HepG2 (cell line): Measurements from ENCODE around the gene HMCN2. TPM values are rescaled to one million over a fixed set of nuclear protein-coding genes. Genes with fewer than 3 reads are reported as not detected.

Source experiments
- ATAC-seq: fragments of 200-7000 bp; cut with Tn5 transposase; 3 replicates; pipeline ENCODE4 v1.9.1; 2020; ENCODE audit warnings: mild to moderate bottlenecking, moderate library complexity
- BruUV-seq: library from RNA; stranded (reverse); fragments of 400-500 nt; replicated peaks from 2 replicates; lab custom pipeline; 2021; lab: Mats Ljungman, UMichigan
- CTCF ChIA-PET: fragments of 300-600 bp; formaldehyde crosslinking; extraction: SDS; loops from one replicate; lab custom pipeline; 2021; ENCODE audit warnings: low total read pairs, inconsistent platforms, low intra/inter-chr PET ratio; lab: Yijun Ruan, JAX
- POLR2A ChIA-PET: fragments of 350-600 bp; sonication (Branson Sonifier 250); formaldehyde crosslinking; loops from one replicate; lab custom pipeline; 2020; ENCODE audit warnings: antibody characterized with exemption, inconsistent platforms; lab: Yijun Ruan, JAX
- DNase-seq: peaks from one replicate; pipeline ENCODE4 v3.0.0-alpha.2; 2015; ENCODE audit warnings: low spot score
- FAIRE-seq: peaks from 3 replicates; lab custom pipeline; 2011; peaks lifted over from hg19 to GRCh38; lab: Jason Lieb, UNC
- H2AFZ ChIP-seq: one replicate; pipeline ENCODE4 v1.6.1; 2011; ENCODE audit warnings: low read length, inconsistent platforms
- H3K27ac ChIP-seq: fragments of 300-600 bp; 3 replicates; pipeline ENCODE4 v1.8.0; 2011; ENCODE audit warnings: mixed run types, mild to moderate bottlenecking, mixed read lengths, low read length, inconsistent platforms; ENCODE audit not compliant: insufficient read depth; ENCODE audit errors: extremely low read length
- H3K27me3 ChIP-seq, 2 experiments: fragments of 200-600 bp in 1 of 2; 2 replicates in 1 of 2; 3 replicates in 1 of 2; pipeline versions ENCODE4 v1.6.0 to v1.8.0; 2011; ENCODE audit warnings: low read length in 2 of 2, mild to moderate bottlenecking in 2 of 2, moderate library complexity in 2 of 2, inconsistent platforms in 1 of 2; ENCODE audit not compliant: insufficient read depth in 2 of 2, control insufficient read depth in 1 of 2
- H3K36me3 ChIP-seq, 2 experiments: fragments of 200-600 bp in 1 of 2; replicated peaks in 1 of 2; 2 replicates in 1 of 2; 3 replicates in 1 of 2; pipeline versions ENCODE4 v1.5.1 to v1.8.0; 2011; ENCODE audit warnings: low read length in 2 of 2, inconsistent platforms in 1 of 2; ENCODE audit not compliant: insufficient read depth in 2 of 2, control insufficient read depth in 1 of 2
- H3K4me1 ChIP-seq: 2 replicates; pipeline ENCODE4 v1.5.1; 2012; ENCODE audit warnings: low read length, inconsistent platforms; ENCODE audit not compliant: insufficient read depth
- H3K4me2 ChIP-seq: 2 replicates; pipeline ENCODE4 v1.6.0; 2011; ENCODE audit warnings: low read depth, low read length, inconsistent platforms
- H3K4me3 ChIP-seq, 3 experiments: fragments of 200-600 bp in 1 of 3; sonication (generic), shearing (Covaris generic) in 1 of 3; replicated peaks in 1 of 3; 2 replicates each; pipeline ENCODE4 v1.5.1; 2011 to 2016; ENCODE audit warnings: low read length in 3 of 3, inconsistent platforms in 2 of 3, low read depth in 2 of 3, mild to moderate bottlenecking in 2 of 3, control low read depth in 1 of 3, mixed read lengths in 1 of 3; ENCODE audit not compliant: insufficient read depth in 1 of 3
- H3K79me2 ChIP-seq: one replicate; pipeline ENCODE4 v1.6.1; 2011; ENCODE audit warnings: low read length, inconsistent platforms; ENCODE audit not compliant: insufficient read depth
- H3K9ac ChIP-seq: 2 replicates; pipeline ENCODE4 v1.6.0; 2011; ENCODE audit warnings: mild to moderate bottlenecking, low read depth, low read length, inconsistent platforms; ENCODE audit not compliant: insufficient read depth
- H3K9me3 ChIP-seq: 2 replicates; pipeline ENCODE4 v1.5.1; 2012; ENCODE audit warnings: mild to moderate bottlenecking, low read length
- H4K20me1 ChIP-seq: 2 replicates; pipeline ENCODE4 v1.6.0; 2011; ENCODE audit warnings: inconsistent platforms, mild to moderate bottlenecking, low read length, moderate library complexity; ENCODE audit not compliant: insufficient read depth
- DMAP1 ChIP-seq: IDR thresholded peaks from 2 replicates; pipeline ENCODE4 v1.6.1; 2016
- HNRNPH1 ChIP-seq: fragments of 200-400 bp; formaldehyde crosslinking; optimal IDR thresholded peaks from 2 replicates; pipeline ENCODE3; 2017; ENCODE audit warnings: mild to moderate bottlenecking, low read depth, low read length
- MLXIP ChIP-seq: sonication (generic); formaldehyde crosslinking; IDR thresholded peaks from 2 replicates; pipeline ENCODE4 v1.9.0; 2021; ENCODE audit warnings: missing genetic modification reagents, borderline replicate concordance
- NR1H2 ChIP-seq: sonication (generic); formaldehyde crosslinking; IDR thresholded peaks from 2 replicates; pipeline ENCODE4 v1.8.1; 2022; ENCODE audit warnings: low read depth, missing genetic modification reagents, borderline replicate concordance
- REXO4 ChIP-seq: sonication (generic); formaldehyde crosslinking; IDR thresholded peaks from 2 replicates; pipeline ENCODE4 v1.8.0; 2022; ENCODE audit warnings: missing genetic modification reagents, mild to moderate bottlenecking, borderline replicate concordance
- ZNF282 ChIP-seq: fragments of 450-650 bp; IDR thresholded peaks from 2 replicates; pipeline ENCODE4 v1.6.1; 2018; ENCODE audit not compliant: partially characterized antibody
- ZNF607 ChIP-seq: sonication (generic); formaldehyde crosslinking; IDR thresholded peaks from 2 replicates; pipeline ENCODE4 v1.5.1; 2020; ENCODE audit warnings: missing genetic modification reagents, mild to moderate bottlenecking, borderline replicate concordance
- ZNF746 ChIP-seq: sonication (generic); formaldehyde crosslinking; IDR thresholded peaks from 2 replicates; pipeline ENCODE4 v1.8.0; 2022; ENCODE audit warnings: mild to moderate bottlenecking, missing genetic modification reagents
- ZNF761 ChIP-seq: sonication (generic); formaldehyde crosslinking; conservative IDR thresholded peaks from 2 replicates; pipeline ENCODE4 v1.4.0; 2020; ENCODE audit warnings: mild to moderate bottlenecking, missing genetic modification reagents
- WGBS: methylation state at CpG from one replicate; pipeline ENCODE4 v1.1.6; 2017; ENCODE audit warnings: low lambda C conversion rate; 5-methylcytosine and 5-hydroxymethylcytosine counted together
- in situ Hi-C: cut with HindIII; loops from 2 replicates; pipeline ENCODE4 v1.10.0; 2017; ENCODE audit warnings: low pct_unique_long_range_greater_than_20kb; ENCODE audit not compliant: extremely low pct_ligation_motif_present
- intact Hi-C: fragments of 100-400 bp; cut with micrococcal nuclease; formaldehyde crosslinking; loops from one replicate; pipeline ENCODE4 v1.10.0; 2022; ENCODE audit not compliant: unreplicated experiment
- polyA plus RNA-seq, 8 experiments: library from polyadenylated mRNA; depleted of rRNA in 3 of 8; stranded (reverse) in 7 of 8; unstranded in 1 of 8; fragments of >200 nt; fragmentation: Illumina TruSeq in 4 of 8; extraction: Trizol in 4 of 8; gene quantifications; 2 replicates each; pipeline versions ENCODE4 v1.2.1 to v1.2.3, GENCODE V29; 2011 to 2016; ENCODE audit warnings: low read depth in 4 of 8, missing spikeins in 1 of 8, mixed read lengths in 1 of 8; ENCODE audit not compliant: insufficient read depth in 1 of 8
- total RNA-seq, 5 experiments: library from RNA; depleted of rRNA; stranded (reverse); fragments of >200 nt; fragmentation: Illumina TruSeq; extraction: Trizol; gene quantifications; 2 replicates each; pipeline ENCODE4 v1.2.3, GENCODE V29; 2016; ENCODE audit warnings: low read depth in 1 of 5
- TF ChIP-seq, protein P1 (sequence below): sonication (generic); formaldehyde crosslinking; IDR thresholded peaks from 2 replicates; pipeline ENCODE4 v1.4.0; 2020; ENCODE audit warnings: mild to moderate bottlenecking, low read depth, missing genetic modification reagents
- TF ChIP-seq, protein P2 (sequence below): sonication (generic); formaldehyde crosslinking; conservative IDR thresholded peaks from 2 replicates; pipeline ENCODE4 v1.4.0; 2020; ENCODE audit warnings: missing genetic modification reagents
- TF ChIP-seq, protein P3 (sequence below): sonication (generic); formaldehyde crosslinking; IDR thresholded peaks from 2 replicates; pipeline ENCODE4 v1.4.0; 2020; ENCODE audit warnings: missing genetic modification reagents

Gene HMCN2
- total and polyA plus RNA-seq, 2 of the 13 experiments (the other 11 are each of a cell fraction or from before 2014, with no cell fraction given): 0.09 TPM; not detected in 1

GRCh38 chr9:130430734-130431535 lies 165.4 kb downstream of the HMCN2 start:
- no peak overlapping the region for H3K27ac ChIP-seq
- no peak overlapping the region for H3K9ac ChIP-seq
- CTCF ChIA-PET: no interaction called here
- no peaks in the 10 kb centered on the region for H3K79me2 ChIP-seq
- no peaks in the 10 kb centered on the region for H3K36me3 ChIP-seq
- DNase-seq (no peak), ATAC-seq (no peak), FAIRE-seq (no peak)
- in situ Hi-C loops (no loop called here), intact Hi-C loops (no loop called here)
- 60% methylated on average over 5 of the region's 22 CpGs for WGBS
- no TSS peak for BruUV-seq
- H3K4me2 ChIP-seq: no peak overlapping the region
- no peak overlapping the region for H3K4me3 ChIP-seq
- H3K9me3 ChIP-seq: no peaks in the 10 kb centered on the region
- H4K20me1 ChIP-seq: no peaks in the 10 kb centered on the region
- H3K27me3 ChIP-seq: peaks cover 11 to 54% of the 10 kb centered on the region in 2 experiments; a peak in 4 of 5 replicates
- no peak overlapping the region for H2AFZ ChIP-seq
- H3K4me1 ChIP-seq: peaks cover 36% of the 10 kb centered on the region
- POLR2A ChIA-PET: no interaction called here
- TF ChIP-seq ZNF746 (CRISPR knock-in tag) (no peak), NR1H2 (CRISPR knock-in tag) (no peak), ZNF761 (CRISPR knock-in tag) (no peak), REXO4 (CRISPR knock-in tag) (no peak), HNRNPH1 (no peak), ZNF607 (no peak), ZNF282 (no peak), DMAP1 (CRISPR knock-in tag) (no peak), MLXIP (CRISPR knock-in tag) (no peak)
- TF ChIP-seq, protein P1, sequence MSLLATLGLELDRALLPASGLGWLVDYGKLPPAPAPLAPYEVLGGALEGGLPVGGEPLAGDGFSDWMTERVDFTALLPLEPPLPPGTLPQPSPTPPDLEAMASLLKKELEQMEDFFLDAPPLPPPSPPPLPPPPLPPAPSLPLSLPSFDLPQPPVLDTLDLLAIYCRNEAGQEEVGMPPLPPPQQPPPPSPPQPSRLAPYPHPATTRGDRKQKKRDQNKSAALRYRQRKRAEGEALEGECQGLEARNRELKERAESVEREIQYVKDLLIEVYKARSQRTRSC: no peak
- TF ChIP-seq, protein P2, sequence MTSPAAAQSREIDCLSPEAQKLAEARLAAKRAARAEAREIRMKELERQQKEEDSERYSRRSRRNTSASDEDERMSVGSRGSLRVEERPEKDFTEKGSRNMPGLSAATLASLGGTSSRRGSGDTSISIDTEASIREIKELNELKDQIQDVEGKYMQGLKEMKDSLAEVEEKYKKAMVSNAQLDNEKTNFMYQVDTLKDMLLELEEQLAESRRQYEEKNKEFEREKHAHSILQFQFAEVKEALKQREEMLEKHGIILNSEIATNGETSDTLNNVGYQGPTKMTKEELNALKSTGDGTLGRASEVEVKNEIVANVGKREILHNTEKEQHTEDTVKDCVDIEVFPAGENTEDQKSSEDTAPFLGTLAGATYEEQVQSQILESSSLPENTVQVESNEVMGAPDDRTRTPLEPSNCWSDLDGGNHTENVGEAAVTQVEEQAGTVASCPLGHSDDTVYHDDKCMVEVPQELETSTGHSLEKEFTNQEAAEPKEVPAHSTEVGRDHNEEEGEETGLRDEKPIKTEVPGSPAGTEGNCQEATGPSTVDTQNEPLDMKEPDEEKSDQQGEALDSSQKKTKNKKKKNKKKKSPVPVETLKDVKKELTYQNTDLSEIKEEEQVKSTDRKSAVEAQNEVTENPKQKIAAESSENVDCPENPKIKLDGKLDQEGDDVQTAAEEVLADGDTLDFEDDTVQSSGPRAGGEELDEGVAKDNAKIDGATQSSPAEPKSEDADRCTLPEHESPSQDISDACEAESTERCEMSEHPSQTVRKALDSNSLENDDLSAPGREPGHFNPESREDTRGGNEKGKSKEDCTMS: no peak
- TF ChIP-seq, protein P3, sequence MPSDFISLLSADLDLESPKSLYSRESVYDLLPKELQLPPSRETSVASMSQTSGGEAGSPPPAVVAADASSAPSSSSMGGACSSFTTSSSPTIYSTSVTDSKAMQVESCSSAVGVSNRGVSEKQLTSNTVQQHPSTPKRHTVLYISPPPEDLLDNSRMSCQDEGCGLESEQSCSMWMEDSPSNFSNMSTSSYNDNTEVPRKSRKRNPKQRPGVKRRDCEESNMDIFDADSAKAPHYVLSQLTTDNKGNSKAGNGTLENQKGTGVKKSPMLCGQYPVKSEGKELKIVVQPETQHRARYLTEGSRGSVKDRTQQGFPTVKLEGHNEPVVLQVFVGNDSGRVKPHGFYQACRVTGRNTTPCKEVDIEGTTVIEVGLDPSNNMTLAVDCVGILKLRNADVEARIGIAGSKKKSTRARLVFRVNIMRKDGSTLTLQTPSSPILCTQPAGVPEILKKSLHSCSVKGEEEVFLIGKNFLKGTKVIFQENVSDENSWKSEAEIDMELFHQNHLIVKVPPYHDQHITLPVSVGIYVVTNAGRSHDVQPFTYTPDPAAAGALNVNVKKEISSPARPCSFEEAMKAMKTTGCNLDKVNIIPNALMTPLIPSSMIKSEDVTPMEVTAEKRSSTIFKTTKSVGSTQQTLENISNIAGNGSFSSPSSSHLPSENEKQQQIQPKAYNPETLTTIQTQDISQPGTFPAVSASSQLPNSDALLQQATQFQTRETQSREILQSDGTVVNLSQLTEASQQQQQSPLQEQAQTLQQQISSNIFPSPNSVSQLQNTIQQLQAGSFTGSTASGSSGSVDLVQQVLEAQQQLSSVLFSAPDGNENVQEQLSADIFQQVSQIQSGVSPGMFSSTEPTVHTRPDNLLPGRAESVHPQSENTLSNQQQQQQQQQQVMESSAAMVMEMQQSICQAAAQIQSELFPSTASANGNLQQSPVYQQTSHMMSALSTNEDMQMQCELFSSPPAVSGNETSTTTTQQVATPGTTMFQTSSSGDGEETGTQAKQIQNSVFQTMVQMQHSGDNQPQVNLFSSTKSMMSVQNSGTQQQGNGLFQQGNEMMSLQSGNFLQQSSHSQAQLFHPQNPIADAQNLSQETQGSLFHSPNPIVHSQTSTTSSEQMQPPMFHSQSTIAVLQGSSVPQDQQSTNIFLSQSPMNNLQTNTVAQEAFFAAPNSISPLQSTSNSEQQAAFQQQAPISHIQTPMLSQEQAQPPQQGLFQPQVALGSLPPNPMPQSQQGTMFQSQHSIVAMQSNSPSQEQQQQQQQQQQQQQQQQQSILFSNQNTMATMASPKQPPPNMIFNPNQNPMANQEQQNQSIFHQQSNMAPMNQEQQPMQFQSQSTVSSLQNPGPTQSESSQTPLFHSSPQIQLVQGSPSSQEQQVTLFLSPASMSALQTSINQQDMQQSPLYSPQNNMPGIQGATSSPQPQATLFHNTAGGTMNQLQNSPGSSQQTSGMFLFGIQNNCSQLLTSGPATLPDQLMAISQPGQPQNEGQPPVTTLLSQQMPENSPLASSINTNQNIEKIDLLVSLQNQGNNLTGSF (CRISPR knock-in tag): no peak
